Activated T-cell treated with anti-CD3 and anti-CD28 coated beads for 1 hour (primary cell): ENCODE measurements around the gene COL2A1.

Source experiments
- DNase-seq: peaks from one replicate; pipeline ENCODE4 v3.0.0-alpha.2; 2020; ENCODE audit warnings: low read depth

The COL2A1 gene

GRCh38 chr12:47944685-47945340, 59.5 kb downstream of the COL2A1 start:
- DNase-seq = no peak

- DNase-seq = no peak
Observed at GRCh38 chr12:47943623-47944340, 60.5 kb downstream of the COL2A1 start.

- DNase-seq = no peak
Observed at GRCh38 chr12:47942614-47943225, 61.6 kb downstream of the COL2A1 start.

GRCh38 chr12:47941871-47942613, 62.2 kb downstream of the COL2A1 start:
- peak; percentile 49 for DNase-seq

GRCh38 chr12:47941475-47941780, 62.8 kb downstream of the COL2A1 start:
- no peak for DNase-seq

- DNase-seq = no peak
Observed at GRCh38 chr12:47940773-47941474, 63.4 kb downstream of the COL2A1 start.

- no peak for DNase-seq
Observed at GRCh38 chr12:47939009-47939601, 65.2 kb downstream of the COL2A1 start.

- no peak for DNase-seq
Observed at GRCh38 chr12:47938594-47938993, 65.7 kb downstream of the COL2A1 start.

GRCh38 chr12:47938093-47938492, 66.2 kb downstream of the COL2A1 start:
- no peak for DNase-seq

- DNase-seq = no peak
Observed at GRCh38 chr12:47935184-47935583, 69.1 kb downstream of the COL2A1 start.

GRCh38 chr12:47931187-47931586, 73.1 kb downstream of the COL2A1 start:
- DNase-seq = no peak

GRCh38 chr12:47930634-47931033, 73.6 kb downstream of the COL2A1 start:
- DNase-seq = no peak

- DNase-seq = no peak
Observed at GRCh38 chr12:47927346-47927745, 76.9 kb downstream of the COL2A1 start.
